ENCODE measurements around the gene OPRL1.

The OPRL1 gene

GRCh38 chr20:64071341-64072332 is 8.2 kb upstream of the OPRL1 start:
- DNase-seq (ENCODE audit: low spot score) (no peak), FAIRE-seq (no peak)

- no peak for DNase-seq (ENCODE audit: low spot score)
- no peak for FAIRE-seq
Observed at GRCh38 chr20:64072498-64073063, 7.3 kb upstream of the OPRL1 start.

GRCh38 chr20:64073476-64074183 is 6.3 kb upstream of the OPRL1 start:
- FAIRE-seq = no peak
- no peak for DNase-seq (ENCODE audit: low spot score)

- FAIRE-seq (no peak), DNase-seq (ENCODE audit: low spot score) (no peak)
Observed at GRCh38 chr20:64074184-64074789, 5.6 kb upstream of the OPRL1 start.

- no peak for FAIRE-seq
- no peak for DNase-seq (ENCODE audit: low spot score)
Observed at GRCh38 chr20:64074963-64075362, 4.9 kb upstream of the OPRL1 start.

GRCh38 chr20:64075556-64075955 is 4.3 kb upstream of the OPRL1 start:
- DNase-seq (ENCODE audit: low spot score) (no peak), FAIRE-seq (no peak)

GRCh38 chr20:64076061-64076997 is 3.6 kb upstream of the OPRL1 start:
- no peak for DNase-seq (ENCODE audit: low spot score)

GRCh38 chr20:64077094-64077493 is 2.8 kb upstream of the OPRL1 start:
- DNase-seq (ENCODE audit: low spot score) (no peak), FAIRE-seq (no peak)

More at GRCh38 chr20:64076061-64076997, 3.6 kb upstream of the OPRL1 start:
- FAIRE-seq = no peak

GRCh38 chr20:64077541-64077875 is 2.4 kb upstream of the OPRL1 start:
- DNase-seq (ENCODE audit: low spot score) (no peak), FAIRE-seq (no peak)

- FAIRE-seq = no peak
- no peak for DNase-seq (ENCODE audit: low spot score)
Observed at GRCh38 chr20:64077876-64078551, 1.9 kb upstream of the OPRL1 start.

GRCh38 chr20:64078934-64079272 is 979 bp upstream of the OPRL1 start:
- DNase-seq (ENCODE audit: low spot score) = no peak
- no peak for FAIRE-seq

GRCh38 chr20:64079273-64080012 is 439 bp upstream of the OPRL1 start, which contains the start of gene RGS19:
RGS19 (minus strand) TSS chr20:64079518; CDS start chr20:64076886, 2,632 bp downstream.
- no peak for FAIRE-seq
- DNase-seq (ENCODE audit: low spot score) = peak; percentile 91

GRCh38 chr20:64080813-64081623 is 1.1 kb downstream of the OPRL1 start:
- FAIRE-seq = no peak

GRCh38 chr20:64081624-64081964 is 1.7 kb downstream of the OPRL1 start:
- DNase-seq (ENCODE audit: low spot score) (no peak), FAIRE-seq (no peak)

More at GRCh38 chr20:64080813-64081623, 1.1 kb downstream of the OPRL1 start:
- DNase-seq (ENCODE audit: low spot score) = no peak

GRCh38 chr20:64082126-64082731 is 2.3 kb downstream of the OPRL1 start:
- FAIRE-seq (no peak), DNase-seq (ENCODE audit: low spot score) (no peak)

- FAIRE-seq = no peak
- no peak for DNase-seq (ENCODE audit: low spot score)
Observed at GRCh38 chr20:64082820-64083377, 3.0 kb downstream of the OPRL1 start.

- FAIRE-seq (no peak), DNase-seq (ENCODE audit: low spot score) (peak; percentile 87)
Observed at GRCh38 chr20:64083378-64083803, 3.5 kb downstream of the OPRL1 start.
